SK-N-SH (cell line): ENCODE results near the gene DDX46. TPM values are rescaled to one million over a fixed set of nuclear protein-coding genes. Genes with fewer than 3 reads are reported as not detected.

Experiments used
- CTCF ChIA-PET: fragments of 300-600, 350-600 bp; formaldehyde crosslinking; extraction: SDS; loops from one replicate; lab custom pipeline; 2021; lab: Yijun Ruan, JAX
- POLR2A ChIA-PET: fragments of 350-600 bp; sonication (Branson Sonifier 250); formaldehyde crosslinking; extraction: SDS; loops from one replicate; lab custom pipeline; 2020; ENCODE audit warnings: antibody characterized with exemption, inconsistent platforms; lab: Yijun Ruan, JAX
- DNase-seq: peaks from one replicate; pipeline ENCODE4 v3.0.0; 2012
- H2AFZ ChIP-seq: fragments of 200-600 bp; sonication (generic); 2 replicates; pipeline ENCODE4 v1.8.1; 2016; ENCODE audit warnings: antibody characterized with exemption, mild to moderate bottlenecking, low read depth
- H3F3A ChIP-seq: fragments of 200-600 bp; sonication (generic); replicated peaks from 2 replicates; pipeline ENCODE3; 2016; ENCODE audit warnings: antibody characterized with exemption, mild to moderate bottlenecking; ENCODE audit not compliant: insufficient read depth
- H3K27ac ChIP-seq, 2 experiments: fragments of 200-500 bp in 1 of 2; fragments of 200-600 bp in 1 of 2; sonication (Bioruptor generic) in 1 of 2; sonication (generic), shearing (Covaris generic) in 1 of 2; 2 replicates each; pipeline versions ENCODE4 v1.5.1 to v1.6.1; 2014 to 2016; ENCODE audit warnings: low read depth in 2 of 2, inconsistent platforms in 1 of 2, low read length in 1 of 2, mild to moderate bottlenecking in 1 of 2, mixed read lengths in 1 of 2
- H3K27me3 ChIP-seq: fragments of 200-600 bp; sonication (generic), shearing (Covaris generic); 2 replicates; pipeline ENCODE4 v1.6.1; 2016; ENCODE audit warnings: mixed run types; ENCODE audit not compliant: insufficient read depth
- H3K36me3 ChIP-seq, 2 experiments: fragments of 200-500 bp in 1 of 2; fragments of 200-600 bp in 1 of 2; sonication (Bioruptor generic) in 1 of 2; sonication (generic) in 1 of 2; replicated peaks in 1 of 2; 2 replicates each; pipeline versions ENCODE3 to v1.5.1; 2014 to 2016; ENCODE audit warnings: low read length in 1 of 2, mild to moderate bottlenecking in 1 of 2; ENCODE audit not compliant: insufficient read depth in 2 of 2, control insufficient read depth in 1 of 2
- H3K4me1 ChIP-seq, 2 experiments: fragments of 200-500 bp in 1 of 2; fragments of 200-600 bp in 1 of 2; sonication (Bioruptor generic) in 1 of 2; sonication (generic), shearing (Covaris generic) in 1 of 2; 2 replicates each; pipeline versions ENCODE4 v1.5.1 to v1.6.1; 2014 to 2016; ENCODE audit warnings: low read depth in 1 of 2, low read length in 1 of 2, mixed run types in 1 of 2; ENCODE audit not compliant: insufficient read depth in 2 of 2, control insufficient read depth in 1 of 2
- H3K4me2 ChIP-seq: fragments of 200-600 bp; sonication (generic), shearing (Covaris generic); 2 replicates; pipeline ENCODE4 v1.6.1; 2017; ENCODE audit warnings: mixed run types
- H3K4me3 ChIP-seq, 2 experiments: fragments of 200-500 bp in 1 of 2; fragments of 200-600 bp in 1 of 2; sonication (Bioruptor generic) in 1 of 2; sonication (generic), shearing (Covaris generic) in 1 of 2; 2 replicates each; pipeline versions ENCODE4 v1.5.1 to v1.8.1; 2014 to 2016; ENCODE audit warnings: low read depth in 2 of 2, inconsistent platforms in 1 of 2, low read length in 1 of 2, mild to moderate bottlenecking in 1 of 2, mixed read lengths in 1 of 2, moderate library complexity in 1 of 2
- H3K79me2 ChIP-seq: fragments of 200-600 bp; sonication (generic); 2 replicates; pipeline ENCODE4 v1.8.1; 2017; ENCODE audit warnings: mild to moderate bottlenecking; ENCODE audit not compliant: insufficient read depth
- H3K9ac ChIP-seq: fragments of 200-600 bp; sonication (generic); 2 replicates; pipeline ENCODE4 v1.6.1; 2017; ENCODE audit warnings: mixed run types
- H3K9me2 ChIP-seq: fragments of 200-600 bp; sonication (generic); 2 replicates; pipeline ENCODE4 v1.6.1; 2017; ENCODE audit warnings: mixed run types
- H3K9me3 ChIP-seq: fragments of 200-600 bp; sonication (generic); 2 replicates; pipeline ENCODE4 v1.6.1; 2017; ENCODE audit warnings: mixed run types, mild to moderate bottlenecking, moderate library complexity
- H4K20me1 ChIP-seq: fragments of 200-600 bp; sonication (generic); 2 replicates; pipeline ENCODE4 v1.6.1; 2017; ENCODE audit warnings: mild to moderate bottlenecking, mixed run types; ENCODE audit not compliant: insufficient read depth
- EP300 ChIP-seq, 2 experiments: IDR thresholded peaks; 2 replicates each; pipeline versions ENCODE4 v1.4.0 to v1.6.1; 2012; ENCODE audit warnings: borderline replicate concordance in 1 of 2, low read depth in 1 of 2, low read length in 1 of 2
- EZH2phosphoT487 ChIP-seq: fragments of 200-600 bp; sonication (generic); IDR thresholded peaks from 2 replicates; pipeline ENCODE4 v1.6.1; 2017; ENCODE audit warnings: low read depth, mixed run types, mild to moderate bottlenecking, antibody characterized with exemption, moderate library complexity, borderline replicate concordance
- FOSL2 ChIP-seq: IDR thresholded peaks from 2 replicates; pipeline ENCODE4 v1.4.0; 2012; ENCODE audit warnings: low read depth, mild to moderate bottlenecking, moderate library complexity, borderline replicate concordance
- FOXJ3 ChIP-seq: sonication (generic); formaldehyde crosslinking; IDR thresholded peaks from 2 replicates; pipeline ENCODE4 v1.5.1; 2020; ENCODE audit warnings: mild to moderate bottlenecking, missing genetic modification reagents
- FOXM1 ChIP-seq: IDR thresholded peaks from 2 replicates; pipeline ENCODE4 v1.4.0; 2012; ENCODE audit warnings: low read depth, mild to moderate bottlenecking
- JUND ChIP-seq: IDR thresholded peaks from 2 replicates; pipeline ENCODE4 v1.4.0; 2012
- MEF2A ChIP-seq: IDR thresholded peaks from 2 replicates; pipeline ENCODE4 v1.4.0; 2012; ENCODE audit warnings: low read depth, borderline replicate concordance
- MXI1 ChIP-seq: IDR thresholded peaks from 2 replicates; pipeline ENCODE4 v1.6.1; 2012; ENCODE audit warnings: mild to moderate bottlenecking, low read depth, low read length, improper control_type of control experiment
- NFIC ChIP-seq: IDR thresholded peaks from 2 replicates; pipeline ENCODE4 v1.4.0; 2012; ENCODE audit warnings: borderline replicate concordance
- POLR2AphosphoS5 ChIP-seq: IDR thresholded peaks from 2 replicates; pipeline ENCODE4 v1.6.1; 2012; ENCODE audit warnings: low read depth, low read length
- RCOR1 ChIP-seq: fragments of 150-350 bp; IDR thresholded peaks from 2 replicates; pipeline ENCODE4 v1.6.1; 2017; ENCODE audit warnings: antibody characterized with exemption, low read length
- RFX5 ChIP-seq: IDR thresholded peaks from 2 replicates; pipeline ENCODE4 v1.6.1; 2012; ENCODE audit warnings: mild to moderate bottlenecking, improper control_type of control experiment, low read length
- RXRA ChIP-seq: IDR thresholded peaks from 2 replicates; pipeline ENCODE4 v1.4.0; 2012; ENCODE audit warnings: low read depth, mild to moderate bottlenecking, borderline replicate concordance
- SMC3 ChIP-seq: IDR thresholded peaks from 2 replicates; pipeline ENCODE4 v1.6.1; 2012; ENCODE audit warnings: low read depth, low read length, improper control_type of control experiment
- TEAD4 ChIP-seq: IDR thresholded peaks from 2 replicates; pipeline ENCODE4 v1.4.0; 2012; ENCODE audit warnings: mild to moderate bottlenecking, borderline replicate concordance; ENCODE audit not compliant: insufficient read depth
- WGBS: methylation state at CpG from one replicate; pipeline ENCODE4 v1.1.6; 2017; ENCODE audit warnings: low lambda C conversion rate; 5-methylcytosine and 5-hydroxymethylcytosine counted together
- polyA plus RNA-seq, 3 experiments: library from polyadenylated mRNA; depleted of rRNA; stranded (reverse); fragments of >200 nt; gene quantifications; 2 replicates each; pipeline ENCODE4 v1.2.3, GENCODE V29; 2012
- TF ChIP-seq, protein P1 (sequence below): IDR thresholded peaks from 2 replicates; pipeline ENCODE4 v1.4.0; 2012; ENCODE audit warnings: low read depth, borderline replicate concordance
- TF ChIP-seq, protein P2 (sequence below): IDR thresholded peaks from 2 replicates; pipeline ENCODE4 v1.6.1; 2012; ENCODE audit warnings: mild to moderate bottlenecking, low read depth, low read length, moderate library complexity
- TF ChIP-seq, protein P3 (sequence below): fragments of 150-350 bp; IDR thresholded peaks from 2 replicates; pipeline ENCODE4 v1.6.1; 2016; ENCODE audit warnings: mild to moderate bottlenecking, low read depth, low read length
- TF ChIP-seq, protein P4 (sequence below): fragments of 150-350 bp; IDR thresholded peaks from 2 replicates; pipeline ENCODE4 v1.6.1; 2017; ENCODE audit warnings: antibody characterized with exemption, low read length, low read depth, borderline replicate concordance

DDX46 gene
- polyA plus RNA-seq, 1 of the 3 experiments (the other 2 are of a cell fraction) = 20.3 TPM

DNA sequence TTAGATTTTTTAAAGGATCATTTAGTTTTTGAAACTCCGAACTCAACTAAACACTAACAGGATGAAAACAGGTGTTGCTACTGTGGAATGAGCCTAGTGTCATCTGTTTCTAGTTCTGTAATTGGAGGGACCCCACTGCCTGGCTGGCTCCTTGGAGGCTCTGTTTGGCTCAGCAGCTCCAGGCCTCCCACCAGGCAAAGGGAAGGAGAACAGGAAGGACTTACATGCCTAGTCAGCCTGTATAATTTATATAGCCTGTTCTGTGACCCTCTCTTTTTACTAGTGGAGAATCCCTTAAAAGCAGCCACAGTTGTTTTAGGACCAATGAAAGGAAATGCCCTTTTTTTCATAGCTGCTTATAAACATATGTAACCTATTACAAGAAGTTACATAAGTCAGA is 66.1 kb downstream of the DDX46 start:
- no peaks in the 10 kb centered on the region for H3K79me2 ChIP-seq
- WGBS = 97% methylated on average over 1 of the region's 1 CpG
- peaks cover 68 to 88% of the 10 kb centered on the region in 2 experiments for H3K36me3 ChIP-seq
- H3K4me3 ChIP-seq = no peak overlapping the region
- H3K9ac ChIP-seq = no peak overlapping the region
- H4K20me1 ChIP-seq = no peaks in the 10 kb centered on the region
- TF ChIP-seq FOXM1 (no peak), POLR2AphosphoS5 (no peak), NFIC (no peak), RCOR1 (no peak), FOXJ3 (CRISPR knock-in tag) (no peak), RFX5 (no peak), RXRA (no peak), MXI1 (no peak), EP300 (IDR thresholded peaks at IDR 0.05; ENCODE audit: borderline replicate concordance in 1 of 2, low read depth in 1 of 2, low read length in 1 of 2) (no peak), MEF2A (no peak), FOSL2 (no peak), TEAD4 (no peak)
- TF ChIP-seq, protein P1, sequence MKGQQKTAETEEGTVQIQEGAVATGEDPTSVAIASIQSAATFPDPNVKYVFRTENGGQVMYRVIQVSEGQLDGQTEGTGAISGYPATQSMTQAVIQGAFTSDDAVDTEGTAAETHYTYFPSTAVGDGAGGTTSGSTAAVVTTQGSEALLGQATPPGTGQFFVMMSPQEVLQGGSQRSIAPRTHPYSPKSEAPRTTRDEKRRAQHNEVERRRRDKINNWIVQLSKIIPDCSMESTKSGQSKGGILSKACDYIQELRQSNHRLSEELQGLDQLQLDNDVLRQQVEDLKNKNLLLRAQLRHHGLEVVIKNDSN = no peak
- TF ChIP-seq, protein P2, sequence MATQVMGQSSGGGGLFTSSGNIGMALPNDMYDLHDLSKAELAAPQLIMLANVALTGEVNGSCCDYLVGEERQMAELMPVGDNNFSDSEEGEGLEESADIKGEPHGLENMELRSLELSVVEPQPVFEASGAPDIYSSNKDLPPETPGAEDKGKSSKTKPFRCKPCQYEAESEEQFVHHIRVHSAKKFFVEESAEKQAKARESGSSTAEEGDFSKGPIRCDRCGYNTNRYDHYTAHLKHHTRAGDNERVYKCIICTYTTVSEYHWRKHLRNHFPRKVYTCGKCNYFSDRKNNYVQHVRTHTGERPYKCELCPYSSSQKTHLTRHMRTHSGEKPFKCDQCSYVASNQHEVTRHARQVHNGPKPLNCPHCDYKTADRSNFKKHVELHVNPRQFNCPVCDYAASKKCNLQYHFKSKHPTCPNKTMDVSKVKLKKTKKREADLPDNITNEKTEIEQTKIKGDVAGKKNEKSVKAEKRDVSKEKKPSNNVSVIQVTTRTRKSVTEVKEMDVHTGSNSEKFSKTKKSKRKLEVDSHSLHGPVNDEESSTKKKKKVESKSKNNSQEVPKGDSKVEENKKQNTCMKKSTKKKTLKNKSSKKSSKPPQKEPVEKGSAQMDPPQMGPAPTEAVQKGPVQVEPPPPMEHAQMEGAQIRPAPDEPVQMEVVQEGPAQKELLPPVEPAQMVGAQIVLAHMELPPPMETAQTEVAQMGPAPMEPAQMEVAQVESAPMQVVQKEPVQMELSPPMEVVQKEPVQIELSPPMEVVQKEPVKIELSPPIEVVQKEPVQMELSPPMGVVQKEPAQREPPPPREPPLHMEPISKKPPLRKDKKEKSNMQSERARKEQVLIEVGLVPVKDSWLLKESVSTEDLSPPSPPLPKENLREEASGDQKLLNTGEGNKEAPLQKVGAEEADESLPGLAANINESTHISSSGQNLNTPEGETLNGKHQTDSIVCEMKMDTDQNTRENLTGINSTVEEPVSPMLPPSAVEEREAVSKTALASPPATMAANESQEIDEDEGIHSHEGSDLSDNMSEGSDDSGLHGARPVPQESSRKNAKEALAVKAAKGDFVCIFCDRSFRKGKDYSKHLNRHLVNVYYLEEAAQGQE = no peak
- H3K9me3 ChIP-seq = no peaks in the 10 kb centered on the region
- no peak overlapping the region for H2AFZ ChIP-seq
- H3K27ac ChIP-seq = no peak overlapping the region
- H3K27me3 ChIP-seq = no peaks in the 10 kb centered on the region
- H3K4me2 ChIP-seq = no peak overlapping the region
- no peaks in the 10 kb centered on the region for H3K9me2 ChIP-seq
- peaks cover 0 to 9% of the 10 kb centered on the region in 2 experiments; a peak in 1 of 4 replicates for H3K4me1 ChIP-seq
- ChIA-PET CTCF (interaction anchor here (1.4 kb wide), 1 partner anchor 80 kb away, joined by 3 read pairs; the partner anchor contains the start of gene PCBD2), POLR2A (interaction anchor here (1.1 kb wide), 1 partner anchor 43 kb away, joined by 3 read pairs; no protein-coding TSS in a partner anchor)
- peaks cover 5% of the 10 kb centered on the region for H3F3A ChIP-seq
- DNase-seq = no peak

DNA sequence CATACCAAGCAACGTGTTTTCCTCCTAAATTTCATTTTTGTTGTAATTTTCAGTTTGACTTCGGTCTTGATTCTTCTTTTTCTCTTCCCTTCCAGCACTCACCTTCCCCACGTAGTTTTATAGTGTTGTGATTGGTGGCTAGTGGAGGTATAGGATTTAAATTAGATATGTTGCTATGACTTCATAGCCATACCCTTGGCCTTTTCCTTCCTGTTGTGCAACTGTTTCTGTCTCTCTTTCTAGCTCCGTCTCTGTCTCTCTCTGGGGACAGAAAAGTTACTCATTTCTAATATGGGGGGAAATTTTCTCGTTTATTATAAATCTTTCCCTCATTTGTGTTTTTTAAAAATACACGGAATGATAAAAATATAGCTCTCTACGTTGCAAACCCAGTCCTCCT is 66.6 kb downstream of the DDX46 start:
- Histone ChIP-seq H2AFZ (no peak overlapping the region), H3K27ac (no peak overlapping the region), H3K4me1 (peaks cover 0 to 9% of the 10 kb centered on the region in 2 experiments; a peak in 1 of 4 replicates), H3K9ac (no peak overlapping the region), H3F3A (peaks cover 5% of the 10 kb centered on the region), H3K4me3 (no peak overlapping the region), H3K79me2 (no peaks in the 10 kb centered on the region), H3K9me3 (no peaks in the 10 kb centered on the region), H3K4me2 (no peak overlapping the region), H3K9me2 (no peaks in the 10 kb centered on the region), H3K27me3 (no peaks in the 10 kb centered on the region), H4K20me1 (no peaks in the 10 kb centered on the region), H3K36me3 (peaks cover 72 to 87% of the 10 kb centered on the region in 2 experiments)
- 96% methylated on average over 7 of the region's 7 CpGs for WGBS
- POLR2A ChIA-PET = interaction anchor here (1.1 kb wide), 1 partner anchor 44 kb away, joined by 3 read pairs; no protein-coding TSS in a partner anchor
- DNase-seq = no peak
- CTCF ChIA-PET = interaction anchor here (1.4 kb wide), 1 partner anchor 80 kb away, joined by 3 read pairs; the partner anchor contains the start of gene PCBD2
- TF ChIP-seq, protein P1 = no peak
- no peak for TF ChIP-seq JUND
- no peak for TF ChIP-seq EZH2phosphoT487
- TF ChIP-seq, protein P3, sequence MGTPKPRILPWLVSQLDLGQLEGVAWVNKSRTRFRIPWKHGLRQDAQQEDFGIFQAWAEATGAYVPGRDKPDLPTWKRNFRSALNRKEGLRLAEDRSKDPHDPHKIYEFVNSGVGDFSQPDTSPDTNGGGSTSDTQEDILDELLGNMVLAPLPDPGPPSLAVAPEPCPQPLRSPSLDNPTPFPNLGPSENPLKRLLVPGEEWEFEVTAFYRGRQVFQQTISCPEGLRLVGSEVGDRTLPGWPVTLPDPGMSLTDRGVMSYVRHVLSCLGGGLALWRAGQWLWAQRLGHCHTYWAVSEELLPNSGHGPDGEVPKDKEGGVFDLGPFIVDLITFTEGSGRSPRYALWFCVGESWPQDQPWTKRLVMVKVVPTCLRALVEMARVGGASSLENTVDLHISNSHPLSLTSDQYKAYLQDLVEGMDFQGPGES = no peak
- TF ChIP-seq SMC3 = no peak
- TF ChIP-seq, protein P4, sequence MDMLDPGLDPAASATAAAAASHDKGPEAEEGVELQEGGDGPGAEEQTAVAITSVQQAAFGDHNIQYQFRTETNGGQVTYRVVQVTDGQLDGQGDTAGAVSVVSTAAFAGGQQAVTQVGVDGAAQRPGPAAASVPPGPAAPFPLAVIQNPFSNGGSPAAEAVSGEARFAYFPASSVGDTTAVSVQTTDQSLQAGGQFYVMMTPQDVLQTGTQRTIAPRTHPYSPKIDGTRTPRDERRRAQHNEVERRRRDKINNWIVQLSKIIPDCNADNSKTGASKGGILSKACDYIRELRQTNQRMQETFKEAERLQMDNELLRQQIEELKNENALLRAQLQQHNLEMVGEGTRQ = no peak
